Prostate gland (tissue), 2 donors: ENCODE results near the gene CAMK2B. TPM values are rescaled to one million over a fixed set of nuclear protein-coding genes. Genes with fewer than 3 reads are reported as not detected.

Experiments used
- DNase-seq: peaks from one replicate; pipeline ENCODE4 v3.0.0-alpha.2; 2019; ENCODE audit warnings: low spot score
- H3K27ac ChIP-seq, 2 donors: fragments of 200-600 bp; sonication (generic); 2 replicates each; pipeline ENCODE4 v1.5.1; 2017 to 2019
- H3K27me3 ChIP-seq: fragments of 200-600 bp; sonication (generic); replicated peaks from 2 replicates; pipeline ENCODE4 v1.5.1; 2019; ENCODE audit not compliant: insufficient read depth
- H3K36me3 ChIP-seq, 2 donors: fragments of 200-600 bp; sonication (generic); 1 replicate in 1 of 2; 2 replicates in 1 of 2; pipeline versions ENCODE4 v1.5.1 to v1.8.1; 2017 to 2019
- H3K4me1 ChIP-seq: fragments of 200-600 bp; sonication (generic); replicated peaks from 2 replicates; pipeline ENCODE4 v1.5.1; 2019
- H3K4me3 ChIP-seq, 2 donors: fragments of 200-600 bp; sonication (generic); 2 replicates each; pipeline ENCODE4 v1.5.1; 2017 to 2019
- H3K9me3 ChIP-seq: fragments of 200-600 bp; sonication (generic); 2 replicates; pipeline ENCODE4 v1.5.1; 2017
- CTCF ChIP-seq, 4 experiments: fragments of 200-600 bp in 2 of 4; fragments of 450-650 bp in 2 of 4; sonication (generic) in 2 of 4; IDR thresholded peaks; 1 replicate in 3 of 4; 2 replicates in 1 of 4; pipeline ENCODE4 v1.5.1; 2016 to 2019; ENCODE audit warnings: antibody characterized with exemption in 4 of 4, mild to moderate bottlenecking in 2 of 4, moderate library complexity in 2 of 4
- POLR2A ChIP-seq: fragments of 450-650 bp; IDR thresholded peaks from one replicate; pipeline ENCODE4 v1.6.1; 2016; ENCODE audit warnings: antibody characterized with exemption, mild to moderate bottlenecking
- POLR2AphosphoS5 ChIP-seq: sonication (generic); formaldehyde crosslinking; IDR thresholded peaks from one replicate; pipeline ENCODE4 v1.6.1; 2017; ENCODE audit warnings: antibody characterized with exemption
- WGBS: methylation state at CpG from one replicate; pipeline ENCODE4 v1.1.5; 2018; 5-methylcytosine and 5-hydroxymethylcytosine counted together
- intact Hi-C: fragments of 100-400 bp; cut with DNase I; formaldehyde crosslinking; loops from one replicate; pipeline ENCODE4 v1.14.2; 2022
- total RNA-seq, 2 donors: library from RNA; depleted of rRNA; stranded (reverse); fragments of >200 nt; gene quantifications; one replicate each; pipeline ENCODE4 v1.1.0, GENCODE V29; 2016

Gene CAMK2B
- total RNA-seq, 2 donors from 2014 or later, result 5.7 to 16.9 TPM

- no peak overlapping the region for H3K4me3 ChIP-seq
- no peak for DNase-seq
- H3K27me3 ChIP-seq, result no peaks in the 10 kb centered on the region
- intact Hi-C loops, result no loop called here
- 89% methylated on average over 22 of the region's 22 CpGs for WGBS
- H3K9me3 ChIP-seq, result no peaks in the 10 kb centered on the region
- TF ChIP-seq POLR2A (no peak), POLR2AphosphoS5 (no peak), CTCF (IDR thresholded peaks at IDR 0.05) (no peak)
- H3K36me3 ChIP-seq, result no peaks in the 10 kb centered on the region
- H3K27ac ChIP-seq, result no peak overlapping the region
- no peaks in the 10 kb centered on the region for H3K4me1 ChIP-seq
Observed at GRCh38 chr7:44273681-44274622, 51.4 kb downstream of the CAMK2B start.

- TF ChIP-seq POLR2AphosphoS5 (no peak), CTCF (IDR thresholded peaks at IDR 0.05) (no peak), POLR2A (no peak)
- Histone ChIP-seq H3K27me3 (no peaks in the 10 kb centered on the region), H3K4me1 (no peaks in the 10 kb centered on the region), H3K9me3 (no peaks in the 10 kb centered on the region), H3K36me3 (no peaks in the 10 kb centered on the region), H3K27ac (no peak overlapping the region), H3K4me3 (no peak overlapping the region)
- DNase-seq, result no peak
- 87% methylated on average over 6 of the region's 6 CpGs for WGBS
- intact Hi-C loops, result no loop called here
Observed at GRCh38 chr7:44272981-44273380, 52.4 kb downstream of the CAMK2B start.

GRCh38 chr7:44272456-44272855 is 52.9 kb downstream of the CAMK2B start:
- H3K9me3 ChIP-seq, result no peaks in the 10 kb centered on the region
- no peaks in the 10 kb centered on the region for H3K27me3 ChIP-seq
- 82% methylated on average over 7 of the region's 7 CpGs for WGBS
- H3K27ac ChIP-seq, result no peak overlapping the region
- DNase-seq, result no peak
- intact Hi-C loops, result no loop called here
- TF ChIP-seq CTCF (IDR thresholded peaks at IDR 0.05), result no peak
- no peak for TF ChIP-seq POLR2A
- no peak overlapping the region for H3K4me3 ChIP-seq
- H3K36me3 ChIP-seq, result no peaks in the 10 kb centered on the region
- H3K4me1 ChIP-seq, result no peaks in the 10 kb centered on the region

GRCh38 chr7:44269943-44270493 is 55.4 kb downstream of the CAMK2B start:
- no peaks in the 10 kb centered on the region for H3K9me3 ChIP-seq
- H3K4me3 ChIP-seq, result no peak overlapping the region
- no peak for TF ChIP-seq CTCF (IDR thresholded peaks at IDR 0.05)
- TF ChIP-seq POLR2A, result no peak
- no peak for TF ChIP-seq POLR2AphosphoS5
- no peaks in the 10 kb centered on the region for H3K27me3 ChIP-seq
- no peaks in the 10 kb centered on the region for H3K36me3 ChIP-seq
- DNase-seq, result no peak
- H3K27ac ChIP-seq, result no peak overlapping the region
- no peaks in the 10 kb centered on the region for H3K4me1 ChIP-seq
- WGBS, result 87% methylated on average over 7 of the region's 7 CpGs
- intact Hi-C loops, result no loop called here

- no peaks in the 10 kb centered on the region for H3K9me3 ChIP-seq
- 89% methylated on average over 10 of the region's 10 CpGs for WGBS
- intact Hi-C loops, result no loop called here
- no peaks in the 10 kb centered on the region for H3K27me3 ChIP-seq
- no peaks in the 10 kb centered on the region for H3K36me3 ChIP-seq
- H3K4me3 ChIP-seq, result no peak overlapping the region
- no peak for TF ChIP-seq CTCF (IDR thresholded peaks at IDR 0.05)
- TF ChIP-seq POLR2AphosphoS5, result no peak
- TF ChIP-seq POLR2A, result no peak
- no peak for DNase-seq
- no peaks in the 10 kb centered on the region for H3K4me1 ChIP-seq
- H3K27ac ChIP-seq, result no peak overlapping the region
Observed at GRCh38 chr7:44269417-44269816, 56.0 kb downstream of the CAMK2B start.
